H9 (cell line): Measurements from ENCODE around the gene STK25. TPM values are rescaled to one million over a fixed set of nuclear protein-coding genes. Genes with fewer than 3 reads are reported as not detected.

Experiments used
- DNase-seq: peaks from one replicate; pipeline ENCODE4 v3.0.0-alpha.2; 2017
- H2AFZ ChIP-seq: one replicate; pipeline ENCODE4 v1.6.1; 2013; ENCODE audit warnings: mild to moderate bottlenecking, low read length, control low read depth, moderate library complexity
- H2AK5ac ChIP-seq: 2 replicates; pipeline ENCODE4 v1.6.1; 2013; ENCODE audit warnings: low read length, control low read depth, mixed read lengths; ENCODE audit not compliant: insufficient read length
- H2BK120ac ChIP-seq: one replicate; pipeline ENCODE4 v1.6.1; 2013; ENCODE audit warnings: low read depth, mild to moderate bottlenecking, low read length, control low read depth, inconsistent platforms; ENCODE audit not compliant: poor library complexity, severe bottlenecking
- H2BK12ac ChIP-seq: 2 replicates; pipeline ENCODE4 v1.6.1; 2013; ENCODE audit warnings: low read length, control low read depth, mixed read lengths, low read depth; ENCODE audit not compliant: insufficient read length
- H2BK15ac ChIP-seq: 2 replicates; pipeline ENCODE4 v1.6.1; 2013; ENCODE audit warnings: low read depth, low read length, control low read depth
- H2BK20ac ChIP-seq: one replicate; pipeline ENCODE4 v1.6.1; 2013; ENCODE audit warnings: low read depth, mild to moderate bottlenecking, low read length, control low read depth, inconsistent platforms; ENCODE audit not compliant: poor library complexity, severe bottlenecking
- H2BK5ac ChIP-seq: 2 replicates; pipeline ENCODE4 v1.6.1; 2013; ENCODE audit warnings: low read length, control low read depth, mixed read lengths; ENCODE audit not compliant: insufficient read length
- H3K14ac ChIP-seq: 2 replicates; pipeline ENCODE4 v1.6.1; 2013; ENCODE audit warnings: low read length, control low read depth; ENCODE audit not compliant: insufficient read depth
- H3K18ac ChIP-seq: 2 replicates; pipeline ENCODE4 v1.6.1; 2013; ENCODE audit warnings: low read depth, mild to moderate bottlenecking, mixed read lengths, low read length, control low read depth; ENCODE audit not compliant: insufficient read length
- H3K23ac ChIP-seq: 2 replicates; pipeline ENCODE4 v1.6.1; 2013; ENCODE audit warnings: low read length, control low read depth, mixed read lengths, low read depth; ENCODE audit not compliant: insufficient read length
- H3K23me2 ChIP-seq: 2 replicates; pipeline ENCODE4 v1.6.1; 2013; ENCODE audit warnings: low read depth, mild to moderate bottlenecking, mixed read lengths, low read length, control low read depth; ENCODE audit not compliant: insufficient read length, poor library complexity, severe bottlenecking
- H3K27ac ChIP-seq: 2 replicates; pipeline ENCODE4 v1.5.1; 2013; ENCODE audit warnings: low read length, control low read depth, mixed read lengths, low read depth; ENCODE audit not compliant: insufficient read length
- H3K27me3 ChIP-seq: 2 replicates; pipeline ENCODE4 v1.6.1; 2013; ENCODE audit warnings: low read length, control low read depth, inconsistent platforms; ENCODE audit not compliant: insufficient read depth
- H3K4ac ChIP-seq: 2 replicates; pipeline ENCODE4 v1.6.1; 2013; ENCODE audit warnings: low read depth, mild to moderate bottlenecking, control low read depth, inconsistent platforms, low read length, moderate library complexity
- H3K4me1 ChIP-seq: 2 replicates; pipeline ENCODE4 v1.6.1; 2013; ENCODE audit warnings: low read length, control low read depth, inconsistent platforms; ENCODE audit not compliant: insufficient read depth
- H3K4me2 ChIP-seq: 2 replicates; pipeline ENCODE4 v1.6.1; 2013; ENCODE audit warnings: low read length, control low read depth, mixed read lengths; ENCODE audit not compliant: insufficient read length, insufficient read depth
- H3K56ac ChIP-seq: 2 replicates; pipeline ENCODE4 v1.6.1; 2013; ENCODE audit warnings: low read depth, mild to moderate bottlenecking, mixed read lengths, low read length, control low read depth; ENCODE audit not compliant: insufficient read length
- H3K79me1 ChIP-seq: 2 replicates; pipeline ENCODE4 v1.6.1; 2013; ENCODE audit warnings: low read depth, mild to moderate bottlenecking, moderate library complexity, low read length, control low read depth, inconsistent platforms; ENCODE audit not compliant: insufficient read depth, poor library complexity, severe bottlenecking
- H3K79me2 ChIP-seq: 2 replicates; pipeline ENCODE4 v1.6.1; 2013; ENCODE audit warnings: low read length, control low read depth, inconsistent platforms; ENCODE audit not compliant: insufficient read depth
- H3K9ac ChIP-seq: 2 replicates; pipeline ENCODE4 v1.6.1; 2013; ENCODE audit warnings: low read length, control low read depth, mixed read lengths; ENCODE audit not compliant: insufficient read length; ENCODE audit errors: extremely low read depth
- H3K9me3 ChIP-seq: one replicate; pipeline ENCODE4 v1.6.1; 2013; ENCODE audit warnings: low read depth, low read length, inconsistent platforms; ENCODE audit not compliant: control insufficient read depth
- H3T11ph ChIP-seq: one replicate; pipeline ENCODE4 v1.6.1; 2013; ENCODE audit warnings: mild to moderate bottlenecking, low read length, control low read depth, inconsistent platforms
- H4K20me1 ChIP-seq: one replicate; pipeline ENCODE4 v1.6.1; 2013; ENCODE audit not compliant: control insufficient read depth, insufficient read length, insufficient read depth
- H4K5ac ChIP-seq: 2 replicates; pipeline ENCODE4 v1.6.1; 2013; ENCODE audit warnings: low read depth, mild to moderate bottlenecking, mixed read lengths, low read length, control low read depth; ENCODE audit not compliant: insufficient read length
- H4K8ac ChIP-seq: replicated peaks from 2 replicates; pipeline ENCODE4 v1.6.1; 2013; ENCODE audit warnings: low read length, control low read depth, mixed read lengths, low read depth; ENCODE audit not compliant: insufficient read length
- H4K91ac ChIP-seq: 2 replicates; pipeline ENCODE4 v1.6.1; 2013; ENCODE audit warnings: low read depth, mild to moderate bottlenecking, moderate library complexity, mixed read lengths, low read length, control low read depth; ENCODE audit not compliant: insufficient read length
- H3K27ac Mint-ChIP-seq, 3 experiments: 2 replicates in 2 of 3; 3 replicates in 1 of 3; pipeline ENCODE4 v1.8.0; 2020 to 2021; ENCODE audit warnings: mixed read lengths in 3 of 3, mild to moderate bottlenecking in 1 of 3, moderate library complexity in 1 of 3
- H3K27me3 Mint-ChIP-seq: 2 replicates; pipeline ENCODE4 v1.8.0; 2021; ENCODE audit warnings: low read depth, mild to moderate bottlenecking, moderate library complexity, mixed read lengths
- H3K36me3 Mint-ChIP-seq, 3 experiments: 2 replicates in 2 of 3; 3 replicates in 1 of 3; pipeline ENCODE4 v1.8.0; 2020 to 2021; ENCODE audit warnings: low read depth in 3 of 3, mixed read lengths in 3 of 3; ENCODE audit not compliant: insufficient read depth in 1 of 3
- H3K4me1 Mint-ChIP-seq, 2 experiments: 2 replicates each; pipeline ENCODE4 v1.8.0; 2020; ENCODE audit warnings: mixed read lengths in 2 of 2
- H3K4me3 Mint-ChIP-seq, 2 experiments: 2 replicates in 1 of 2; 3 replicates in 1 of 2; pipeline ENCODE4 v1.8.0; 2020 to 2021; ENCODE audit warnings: mild to moderate bottlenecking in 2 of 2, mixed read lengths in 2 of 2, moderate library complexity in 1 of 2
- H3K9me3 Mint-ChIP-seq, 2 experiments: 2 replicates in 1 of 2; 3 replicates in 1 of 2; pipeline ENCODE4 v1.8.0; 2020; ENCODE audit warnings: mild to moderate bottlenecking in 2 of 2, mixed read lengths in 2 of 2, moderate library complexity in 1 of 2
- WGBS: extraction: QIAGEN DNeasy Blood & Tissue Kit; methylation state at CpG from one replicate; pipeline ENCODE4 v1.1.7; 2013; ENCODE audit warnings: missing lambda C conversion rate, low lambda C conversion rate, mixed read lengths; ENCODE audit not compliant: insufficient read length; ENCODE audit errors: extremely low coverage; 5-methylcytosine and 5-hydroxymethylcytosine counted together
- total RNA-seq: library from RNA; stranded (reverse); gene quantifications from 2 replicates; pipeline ENCODE4 v1.2.1, GENCODE V29; 2021
- TF ChIP-seq, protein P1 (sequence below): fragments of 200-600 bp; sonication (generic); conservative IDR thresholded peaks from 3 replicates; pipeline ENCODE4 v1.8.0; 2021; ENCODE audit warnings: antibody characterized with exemption, mild to moderate bottlenecking

Gene STK25
- total RNA-seq, 1 experiment from 2014 or later, result 189 TPM

DNA sequence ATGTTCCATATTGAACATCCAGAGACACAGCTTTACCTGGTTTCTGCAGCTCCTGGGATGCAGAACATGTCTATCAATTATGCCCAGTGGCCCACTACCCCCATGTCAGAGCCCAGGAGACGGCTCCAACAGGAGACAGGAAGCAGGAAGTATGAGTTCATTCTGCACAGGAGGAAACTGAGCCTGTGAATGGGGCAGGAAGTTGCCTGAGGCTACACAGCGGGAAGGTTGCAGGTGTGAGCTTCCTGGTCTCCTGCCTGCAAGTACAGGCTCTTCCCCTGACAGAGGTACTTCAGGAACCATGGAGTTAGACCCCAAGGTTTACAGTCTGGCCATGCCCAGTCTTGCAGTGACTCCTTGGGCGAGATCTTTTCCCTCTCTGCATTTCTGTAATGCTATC, 47.3 kb upstream of the STK25 start:
- Histone ChIP-seq H2BK12ac (no peak overlapping the region), H4K5ac (no peak overlapping the region), H2BK15ac (no peak overlapping the region), H2BK120ac (no peak overlapping the region), H2AK5ac (no peak overlapping the region), H3K9me3 (no peaks in the 10 kb centered on the region), H3K27me3 (no peaks in the 10 kb centered on the region), H3K23ac (no peak overlapping the region), H3K79me2 (no peaks in the 10 kb centered on the region), H3K27ac (no peak overlapping the region), H4K8ac (no peak overlapping the region), H2AFZ (no peak overlapping the region), H3K4me1 (peaks cover 5% of the 10 kb centered on the region; the same call in 1 of the 2 replicates), H2BK5ac (no peak overlapping the region), H3K23me2 (peaks cover 6% of the 10 kb centered on the region), H3K18ac (no peak overlapping the region), H3K14ac (no peak overlapping the region), H4K91ac (no peak overlapping the region), H4K20me1 (no peaks in the 10 kb centered on the region), H3K4ac (no peak overlapping the region), H3T11ph (no peak overlapping the region), H3K56ac (no peak overlapping the region), H3K79me1 (no peaks in the 10 kb centered on the region), H2BK20ac (no peak overlapping the region), H3K4me2 (no peak overlapping the region), H3K9ac (no peak overlapping the region)
- no CpG with 5 or more reads among the region's 3 CpGs for WGBS
- Mint-ChIP-seq H3K27me3 (peaks cover 3% of the 10 kb centered on the region), H3K27ac (no peak overlapping the region), H3K4me1 (peaks cover 21 to 29% of the 10 kb centered on the region in 2 experiments), H3K4me3 (no peak overlapping the region), H3K36me3 (peaks cover 0 to 4% (median 3%) of the 10 kb centered on the region in 3 experiments; a peak in 3 of 7 replicates), H3K9me3 (peaks cover 0 to 3% of the 10 kb centered on the region in 2 experiments; a peak in 2 of 5 replicates)
- TF ChIP-seq, protein P1, sequence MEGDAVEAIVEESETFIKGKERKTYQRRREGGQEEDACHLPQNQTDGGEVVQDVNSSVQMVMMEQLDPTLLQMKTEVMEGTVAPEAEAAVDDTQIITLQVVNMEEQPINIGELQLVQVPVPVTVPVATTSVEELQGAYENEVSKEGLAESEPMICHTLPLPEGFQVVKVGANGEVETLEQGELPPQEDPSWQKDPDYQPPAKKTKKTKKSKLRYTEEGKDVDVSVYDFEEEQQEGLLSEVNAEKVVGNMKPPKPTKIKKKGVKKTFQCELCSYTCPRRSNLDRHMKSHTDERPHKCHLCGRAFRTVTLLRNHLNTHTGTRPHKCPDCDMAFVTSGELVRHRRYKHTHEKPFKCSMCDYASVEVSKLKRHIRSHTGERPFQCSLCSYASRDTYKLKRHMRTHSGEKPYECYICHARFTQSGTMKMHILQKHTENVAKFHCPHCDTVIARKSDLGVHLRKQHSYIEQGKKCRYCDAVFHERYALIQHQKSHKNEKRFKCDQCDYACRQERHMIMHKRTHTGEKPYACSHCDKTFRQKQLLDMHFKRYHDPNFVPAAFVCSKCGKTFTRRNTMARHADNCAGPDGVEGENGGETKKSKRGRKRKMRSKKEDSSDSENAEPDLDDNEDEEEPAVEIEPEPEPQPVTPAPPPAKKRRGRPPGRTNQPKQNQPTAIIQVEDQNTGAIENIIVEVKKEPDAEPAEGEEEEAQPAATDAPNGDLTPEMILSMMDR, result no peak
- peak; percentile 71 for DNase-seq
